Activated CD8-positive, alpha-beta memory T cell treated with anti-CD3 and anti-CD28 coated beads for 36 hours (primary cell): Measurements from ENCODE around the gene GOLGA2. TPM values are rescaled to one million over a fixed set of nuclear protein-coding genes. Genes with fewer than 3 reads are reported as not detected.

Source experiments
- CTCF ChIA-PET: fragments of 350-600 bp; sonication (Branson Sonifier 250); formaldehyde crosslinking; loops from one replicate; lab custom pipeline; 2021; ENCODE audit warnings: antibody characterized with exemption; lab: Charles Lee
- POLR2A ChIA-PET: fragments of 350-600 bp; sonication (Branson Sonifier 250); formaldehyde crosslinking; loops from one replicate; lab custom pipeline; 2021; ENCODE audit warnings: antibody characterized with exemption; lab: Charles Lee
- total RNA-seq, 2 experiments: library from RNA; stranded (reverse); gene quantifications; one replicate each; pipeline ENCODE4 v1.2.3, GENCODE V29; 2021

The GOLGA2 gene, protein sequence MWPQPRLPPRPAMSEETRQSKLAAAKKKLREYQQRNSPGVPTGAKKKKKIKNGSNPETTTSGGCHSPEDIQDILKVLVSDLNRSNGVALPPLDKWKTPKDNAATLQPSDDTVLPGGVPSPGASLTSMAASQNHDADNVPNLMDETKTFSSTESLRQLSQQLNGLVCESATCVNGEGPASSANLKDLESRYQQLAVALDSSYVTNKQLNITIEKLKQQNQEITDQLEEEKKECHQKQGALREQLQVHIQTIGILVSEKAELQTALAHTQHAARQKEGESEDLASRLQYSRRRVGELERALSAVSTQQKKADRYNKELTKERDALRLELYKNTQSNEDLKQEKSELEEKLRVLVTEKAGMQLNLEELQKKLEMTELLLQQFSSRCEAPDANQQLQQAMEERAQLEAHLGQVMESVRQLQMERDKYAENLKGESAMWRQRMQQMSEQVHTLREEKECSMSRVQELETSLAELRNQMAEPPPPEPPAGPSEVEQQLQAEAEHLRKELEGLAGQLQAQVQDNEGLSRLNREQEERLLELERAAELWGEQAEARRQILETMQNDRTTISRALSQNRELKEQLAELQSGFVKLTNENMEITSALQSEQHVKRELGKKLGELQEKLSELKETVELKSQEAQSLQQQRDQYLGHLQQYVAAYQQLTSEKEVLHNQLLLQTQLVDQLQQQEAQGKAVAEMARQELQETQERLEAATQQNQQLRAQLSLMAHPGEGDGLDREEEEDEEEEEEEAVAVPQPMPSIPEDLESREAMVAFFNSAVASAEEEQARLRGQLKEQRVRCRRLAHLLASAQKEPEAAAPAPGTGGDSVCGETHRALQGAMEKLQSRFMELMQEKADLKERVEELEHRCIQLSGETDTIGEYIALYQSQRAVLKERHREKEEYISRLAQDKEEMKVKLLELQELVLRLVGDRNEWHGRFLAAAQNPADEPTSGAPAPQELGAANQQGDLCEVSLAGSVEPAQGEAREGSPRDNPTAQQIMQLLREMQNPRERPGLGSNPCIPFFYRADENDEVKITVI
- total RNA-seq: 10 to 100 TPM; 34.0 to 35.2 TPM

- CTCF ChIA-PET: interaction anchor here (0.8 kb wide), 1 partner anchor 20 kb away, joined by 4 read pairs; no protein-coding TSS in a partner anchor
- POLR2A ChIA-PET: interaction anchor here (0.6 to 0.9 kb wide), 3 partner anchors 46 to 275 kb away, joined by 3 to 4 read pairs (median 3); no protein-coding TSS in a partner anchor
Observed at GRCh38 chr9:128275198-128276007, at the start of gene GOLGA2. Gene GOLGA2 (minus strand): TSS chr9:128276007. CDS start chr9:128275976, 31 bp downstream.

GRCh38 chr9:128324401-128324800 is 48.6 kb upstream of the GOLGA2 start:
- ChIA-PET POLR2A (no interaction called here), CTCF (interaction anchor here (0.6 to 2.1 kb wide), 2 partner anchors 17 to 328 kb away, joined by 3 to 8 read pairs; no protein-coding TSS in a partner anchor)

DNA sequence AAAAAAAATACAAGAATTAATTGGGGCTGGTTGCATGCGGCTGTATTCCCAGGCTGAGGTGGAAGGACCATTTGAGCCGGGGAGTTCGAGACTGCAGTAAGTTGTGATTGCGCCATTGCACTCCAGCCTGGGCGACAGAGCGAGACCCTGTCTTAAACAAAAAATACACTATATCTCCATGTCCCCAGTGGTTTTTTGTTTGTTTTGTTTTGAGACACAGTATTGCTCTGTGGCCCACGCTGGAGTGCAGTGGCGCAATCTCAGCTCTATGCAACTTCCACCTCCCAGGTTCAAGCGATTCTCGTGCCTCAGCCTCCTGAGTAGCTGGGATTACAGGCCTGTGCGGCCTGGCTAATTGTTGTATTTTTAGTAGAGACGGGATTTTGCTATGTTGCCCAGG is 48.0 kb upstream of the GOLGA2 start:
- CTCF ChIA-PET: interaction anchor here (2.1 kb wide), 1 partner anchor 17 kb away, joined by 8 read pairs; no protein-coding TSS in a partner anchor
- POLR2A ChIA-PET: no interaction called here

GRCh38 chr9:128323212-128323730 is 47.5 kb upstream of the GOLGA2 start:
- CTCF ChIA-PET: interaction anchor here (2.1 kb wide), 1 partner anchor 18 kb away, joined by 8 read pairs; no protein-coding TSS in a partner anchor
- POLR2A ChIA-PET: no interaction called here

DNA sequence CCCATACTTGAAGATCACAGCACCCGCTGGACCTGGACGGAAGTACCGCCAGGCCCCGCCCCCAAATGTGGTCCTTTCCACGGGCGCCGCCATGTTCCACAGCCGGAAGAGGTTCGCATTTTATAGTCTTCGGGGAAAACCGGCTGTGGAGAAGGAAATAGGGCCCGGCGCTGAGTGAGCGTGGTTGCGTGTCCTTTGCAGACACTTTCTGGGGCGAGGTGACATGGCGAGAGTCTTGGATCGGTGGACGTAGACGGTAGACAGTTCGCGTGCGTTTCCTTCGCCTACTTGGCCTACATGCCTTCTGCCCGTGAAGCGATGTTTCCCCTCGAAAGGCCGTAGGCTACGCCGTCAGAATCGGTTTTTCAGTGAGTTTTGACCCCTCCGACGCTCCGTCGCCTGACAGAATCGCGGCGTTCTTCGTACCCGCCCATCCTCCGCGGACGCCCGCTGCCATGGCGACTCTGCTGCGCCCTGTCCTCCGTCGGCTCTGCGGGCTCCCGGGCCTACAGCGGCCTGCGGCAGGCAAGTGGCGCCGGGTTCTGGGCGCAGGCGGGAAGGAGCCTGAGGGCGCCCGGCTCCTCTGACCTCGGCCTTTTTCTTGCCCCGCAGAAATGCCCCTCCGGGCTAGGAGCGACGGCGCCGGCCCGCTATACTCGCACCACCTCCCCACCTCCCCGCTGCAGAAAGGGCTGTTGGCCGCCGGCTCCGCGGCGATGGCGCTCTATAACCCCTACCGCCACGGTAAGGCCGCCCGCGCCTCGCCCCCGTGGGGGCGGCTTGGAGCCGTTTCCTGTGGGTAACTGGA is 46.8 kb upstream of the GOLGA2 start, which contains the start of the genes COQ4 and TRUB2:
Gene COQ4, plus strand, starts transcription at position 436 of the 808 bp plus-strand sequence. Its CDS starts 20 bp downstream, at position 456.
Gene TRUB2, minus strand, starts transcription at position 44 of the 808 bp plus-strand sequence. Its CDS starts 39 bp downstream, at position 5.
- CTCF ChIA-PET: interaction anchor here (2.1 kb wide), 1 partner anchor 19 kb away, joined by 7 read pairs; no protein-coding TSS in a partner anchor
- POLR2A ChIA-PET: interaction anchor here (1.1 kb wide), 1 partner anchor 47 kb away, joined by 3 read pairs; the partner anchor contains the start of genes GOLGA2 and SWI5

GRCh38 chr9:128321879-128322403 is 46.1 kb upstream of the GOLGA2 start:
- POLR2A ChIA-PET: interaction anchor here (1.1 kb wide), 1 partner anchor 46 kb away, joined by 3 read pairs; the partner anchor contains the start of genes GOLGA2 and SWI5
- CTCF ChIA-PET: interaction anchor here (0.6 to 2.1 kb wide), 3 partner anchors 8 to 40 kb away, joined by 3 to 7 read pairs (median 6); no protein-coding TSS in a partner anchor

DNA sequence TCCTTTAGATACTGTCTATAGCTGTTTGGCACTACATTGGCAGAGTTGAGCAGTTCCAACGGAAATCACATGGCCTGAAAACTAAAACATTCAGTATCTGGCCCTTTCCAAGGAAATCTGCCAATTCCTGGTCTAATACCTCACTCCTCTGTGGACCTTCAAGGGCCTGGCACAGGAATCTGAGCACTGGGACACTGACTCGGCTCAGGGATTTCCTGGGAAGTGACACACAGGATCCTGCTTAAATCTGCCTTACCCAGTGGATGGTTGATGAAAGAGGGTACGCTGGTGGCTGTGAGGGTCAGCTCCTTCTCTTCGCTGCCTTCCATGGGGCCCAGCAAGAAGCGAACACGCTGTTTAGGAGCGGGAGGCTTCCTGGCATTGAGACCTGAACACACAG is 45.5 kb upstream of the GOLGA2 start:
- CTCF ChIA-PET: interaction anchor here (0.9 to 2.1 kb wide), 2 partner anchors 20 to 41 kb away, joined by 3 to 7 read pairs; no protein-coding TSS in a partner anchor
- POLR2A ChIA-PET: interaction anchor here (1.1 kb wide), 1 partner anchor 46 kb away, joined by 3 read pairs; the partner anchor contains the start of genes GOLGA2 and SWI5

- ChIA-PET POLR2A (no interaction called here), CTCF (no interaction called here)
Observed at GRCh38 chr9:128317629-128318028, 41.8 kb upstream of the GOLGA2 start.

GRCh38 chr9:128316421-128316820 is 40.6 kb upstream of the GOLGA2 start:
- CTCF ChIA-PET: no interaction called here

GRCh38 chr9:128314697-128315096 is 38.9 kb upstream of the GOLGA2 start:
- CTCF ChIA-PET: interaction anchor here (0.6 kb wide), 1 partner anchor 129 kb away, joined by 3 read pairs; no protein-coding TSS in a partner anchor
- POLR2A ChIA-PET: no interaction called here

More at GRCh38 chr9:128316421-128316820, 40.6 kb upstream of the GOLGA2 start:
- POLR2A ChIA-PET: no interaction called here

DNA sequence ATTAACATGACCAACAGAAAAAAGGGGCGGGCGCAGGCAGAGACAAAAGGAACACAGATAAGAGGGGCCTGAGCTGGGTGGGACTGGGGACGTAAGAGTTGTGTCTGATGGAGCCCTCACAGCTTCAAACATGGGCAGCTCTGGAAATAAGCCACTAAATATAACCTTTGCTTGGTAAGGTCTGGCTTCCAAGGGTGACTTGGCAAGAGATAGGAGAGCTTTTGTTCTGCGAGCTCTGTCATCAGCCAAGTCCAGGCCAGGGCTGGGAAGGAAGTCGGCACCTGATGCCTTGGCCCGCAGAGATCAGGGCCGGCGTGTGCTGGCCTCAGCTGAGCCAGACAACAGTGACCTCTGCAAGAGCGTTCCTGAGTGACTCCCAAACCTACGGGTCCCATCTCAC is 34.7 kb upstream of the GOLGA2 start:
- CTCF ChIA-PET: interaction anchor here (0.6 kb wide), 1 partner anchor 18 kb away, joined by 3 read pairs; no protein-coding TSS in a partner anchor
- POLR2A ChIA-PET: no interaction called here

DNA sequence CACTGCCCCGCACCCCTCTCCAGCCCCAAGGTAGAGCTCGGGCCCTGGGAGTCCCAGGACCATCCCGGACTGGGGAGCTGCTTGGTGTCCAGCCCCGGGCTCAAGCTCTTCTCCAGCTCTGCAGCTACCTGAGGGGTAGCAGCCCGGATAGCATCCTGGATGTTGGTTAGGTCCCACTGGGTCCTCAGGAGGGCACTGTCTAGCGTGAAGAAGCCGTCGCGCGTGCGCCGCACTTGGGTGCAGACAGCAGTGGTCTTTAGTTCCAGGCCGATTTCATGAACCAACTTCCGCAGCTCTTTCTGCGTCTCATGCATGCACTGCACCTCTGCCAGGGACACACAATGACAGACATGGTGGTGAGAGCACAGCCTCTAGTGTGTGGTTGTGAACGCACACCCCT is 33.7 kb upstream of the GOLGA2 start:
- POLR2A ChIA-PET: no interaction called here
- CTCF ChIA-PET: no interaction called here

GRCh38 chr9:128304971-128305288 is 29.1 kb upstream of the GOLGA2 start:
- POLR2A ChIA-PET: no interaction called here
- CTCF ChIA-PET: no interaction called here

GRCh38 chr9:128304136-128304970 is 28.5 kb upstream of the GOLGA2 start:
- CTCF ChIA-PET: interaction anchor here (0.5 kb wide), 1 partner anchor 162 kb away, joined by 3 read pairs; no protein-coding TSS in a partner anchor
- POLR2A ChIA-PET: no interaction called here
